Measurements from ENCODE around the gene DDX23. TPM values are rescaled to one million over a fixed set of nuclear protein-coding genes. Genes with fewer than 3 reads are reported as not detected.
A peak's percentile ranks its signal among the peaks of the same experiment; 100 is the strongest.

Gene DDX23
- total RNA-seq, 6 experiments from 2014 or later, result 24.4 to 39.6 (median 31.8) TPM

DNA sequence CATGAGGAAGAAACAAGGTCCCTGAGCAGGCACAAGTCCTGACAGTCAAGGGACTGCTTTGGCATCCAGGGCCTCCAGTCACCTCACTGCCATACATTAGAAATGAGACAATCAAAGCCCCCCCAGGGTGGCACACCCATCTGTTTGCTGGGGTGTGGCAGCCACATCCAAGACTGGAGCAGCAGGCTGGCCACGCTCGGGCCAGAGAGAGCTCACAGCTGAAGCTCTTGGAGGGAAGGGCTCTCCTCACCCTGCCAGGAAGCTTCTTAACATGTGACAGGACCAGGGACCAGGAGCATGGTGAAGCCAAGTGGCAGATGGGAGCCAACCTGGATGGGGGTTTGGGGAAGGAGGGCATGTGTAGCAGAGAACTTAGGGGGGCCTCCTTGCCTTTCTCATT lies 23.7 kb downstream of the DDX23 start:
- Histone ChIP-seq H3K27me3 (no peaks in the 10 kb centered on the region), H3K27ac (no peak overlapping the region), H3K4me3 (no peak overlapping the region), H3K36me3 (peaks cover 4 to 46% (median 26%) of the 10 kb centered on the region in 4 donors), H3K4me1 (no peaks in the 10 kb centered on the region), H3K9me3 (no peaks in the 10 kb centered on the region)
- WGBS (ENCODE audit: insufficient coverage, low coverage, low lambda C conversion rate, missing lambda C conversion rate), result no CpG with 5 or more reads among the region's 2 CpGs
- TF ChIP-seq POLR2A (IDR thresholded peaks at IDR 0.05) (no peak), CTCF (IDR thresholded peaks at IDR 0.05) (no peak)
- no peak for DNase-seq
- intact Hi-C loops (cut with DNase I), result no loop called here
- ATAC-seq, result no peak

- H3K4me1 ChIP-seq, result no peaks in the 10 kb centered on the region
- peaks cover 4 to 39% (median 22%) of the 10 kb centered on the region in 4 donors for H3K36me3 ChIP-seq
- intact Hi-C loops (cut with DNase I), result no loop called here
- ATAC-seq (peak in 1 of 4 donors; percentile 14), DNase-seq (no peak)
- no peak overlapping the region for H3K27ac ChIP-seq
- H3K4me3 ChIP-seq, result no peak overlapping the region
- H3K9me3 ChIP-seq, result no peaks in the 10 kb centered on the region
- WGBS (ENCODE audit: insufficient coverage, low coverage, low lambda C conversion rate, missing lambda C conversion rate), result no CpG with 5 or more reads among the region's 17 CpGs
- H3K27me3 ChIP-seq, result no peaks in the 10 kb centered on the region
- TF ChIP-seq CTCF (IDR thresholded peaks at IDR 0.05) (no peak), POLR2A (IDR thresholded peaks at IDR 0.05) (no peak)
Observed at GRCh38 chr12:48827513-48828096, 24.4 kb downstream of the DDX23 start.

DNA sequence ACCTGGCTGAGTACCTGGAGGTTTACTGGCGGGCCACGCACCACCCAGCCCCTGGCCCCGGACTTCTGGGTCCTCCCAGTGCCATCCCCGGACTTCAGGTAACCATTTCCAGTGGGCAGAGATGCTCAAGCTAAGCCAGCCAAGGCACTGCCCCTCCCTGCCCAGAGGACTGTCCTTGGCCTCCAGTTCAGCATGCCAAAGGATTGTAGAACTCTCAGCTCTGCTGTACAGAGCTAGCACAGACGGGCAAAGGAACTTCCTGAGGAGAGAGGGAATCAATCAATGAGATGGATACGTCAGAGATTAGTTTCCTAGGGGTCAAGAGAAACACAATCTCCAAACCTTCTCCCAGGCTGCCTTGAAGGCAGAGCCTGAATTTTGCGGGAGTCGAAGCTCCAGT lies 24.9 kb downstream of the DDX23 start:
- 72% methylated on average over 4 of the region's 8 CpGs for WGBS (ENCODE audit: insufficient coverage, low coverage, low lambda C conversion rate, missing lambda C conversion rate)
- no peak for TF ChIP-seq CTCF (IDR thresholded peaks at IDR 0.05)
- TF ChIP-seq POLR2A (IDR thresholded peaks at IDR 0.05), result no peak
- no peak for DNase-seq

DNA sequence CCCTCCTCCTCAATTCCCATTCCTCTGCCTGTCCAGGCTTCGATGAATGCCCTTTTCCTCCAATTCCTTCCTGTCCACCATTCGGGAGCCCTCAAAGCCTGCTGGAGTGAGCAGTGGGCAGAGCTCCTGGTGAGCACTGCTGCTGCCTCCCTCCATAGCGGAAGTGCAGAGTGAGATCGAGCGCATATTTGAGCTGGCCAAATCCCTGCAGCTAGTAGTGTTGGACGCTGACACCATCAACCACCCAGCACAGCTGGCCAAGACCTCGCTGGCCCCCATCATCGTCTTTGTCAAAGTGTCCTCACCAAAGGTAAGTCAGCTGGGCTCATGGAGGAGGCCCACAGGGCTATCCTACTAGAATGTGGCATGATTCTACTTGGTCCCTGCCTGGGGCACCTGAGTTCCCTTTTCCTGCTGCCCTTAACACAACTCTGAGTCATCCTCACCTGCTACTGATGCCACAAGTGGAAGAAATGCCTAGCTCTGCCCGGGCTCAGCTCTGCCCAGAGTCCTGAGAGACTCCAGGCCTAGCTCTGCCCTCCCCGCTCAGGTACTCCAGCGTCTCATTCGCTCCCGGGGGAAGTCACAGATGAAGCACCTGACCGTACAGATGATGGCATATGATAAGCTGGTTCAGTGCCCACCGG lies 25.6 kb downstream of the DDX23 start:
- TF ChIP-seq CTCF (IDR thresholded peaks at IDR 0.05), result no peak
- TF ChIP-seq POLR2A (IDR thresholded peaks at IDR 0.05), result no peak
- no peak for DNase-seq
- H3K27me3 ChIP-seq, result no peaks in the 10 kb centered on the region
- ATAC-seq, result peak in 1 of 4 donors; percentile 18
- H3K36me3 ChIP-seq, result peaks cover 0 to 27% (median 11%) of the 10 kb centered on the region in 4 donors
- H3K4me3 ChIP-seq, result no peak overlapping the region
- H3K9me3 ChIP-seq, result no peaks in the 10 kb centered on the region
- intact Hi-C loops (cut with DNase I), result no loop called here
- no peak overlapping the region for H3K27ac ChIP-seq
- 56% methylated on average over 5 of the region's 15 CpGs for whole genome bisulfite sequencing (ENCODE audit: insufficient coverage, low coverage, low lambda C conversion rate, missing lambda C conversion rate)
- no peaks in the 10 kb centered on the region for H3K4me1 ChIP-seq

More for the DNA sequence above, 24.9 kb downstream of the DDX23 start:
- H3K27ac ChIP-seq, result no peak overlapping the region
- no peak for ATAC-seq
- H3K4me3 ChIP-seq, result no peak overlapping the region
- peaks cover 3 to 33% (median 17%) of the 10 kb centered on the region in 4 donors for H3K36me3 ChIP-seq
- H3K9me3 ChIP-seq, result no peaks in the 10 kb centered on the region
- no peaks in the 10 kb centered on the region for H3K4me1 ChIP-seq
- no peaks in the 10 kb centered on the region for H3K27me3 ChIP-seq
- intact Hi-C loops (cut with DNase I), result no loop called here

Measured in right lobe of liver (tissue), 6 donors.